ENCODE measurements around the gene PRR22.

The PRR22 gene

DNA sequence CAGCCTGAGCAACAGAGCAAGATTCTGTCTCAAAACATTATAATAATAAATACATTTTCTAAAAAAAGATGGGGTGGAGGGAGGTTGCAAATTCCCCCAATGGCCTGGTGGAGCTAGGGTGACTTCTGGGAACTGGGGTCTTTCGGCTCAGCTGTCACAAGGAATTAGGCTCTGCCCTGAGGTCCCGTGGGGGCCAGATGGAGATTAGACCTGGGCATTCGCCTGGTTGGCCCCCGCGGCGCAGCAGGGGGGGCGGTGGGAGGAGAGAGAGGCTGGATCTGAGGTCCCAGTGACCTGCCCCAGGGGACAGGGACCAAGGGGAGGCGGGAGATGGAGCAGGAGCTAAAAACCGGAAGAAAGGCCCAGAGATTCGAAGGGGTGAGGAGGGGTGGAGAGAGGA is 40.2 kb upstream of the PRR22 start:
- DNase-seq (ENCODE audit: low read depth, low spot score) = no peak
- TF ChIP-seq, protein P1, sequence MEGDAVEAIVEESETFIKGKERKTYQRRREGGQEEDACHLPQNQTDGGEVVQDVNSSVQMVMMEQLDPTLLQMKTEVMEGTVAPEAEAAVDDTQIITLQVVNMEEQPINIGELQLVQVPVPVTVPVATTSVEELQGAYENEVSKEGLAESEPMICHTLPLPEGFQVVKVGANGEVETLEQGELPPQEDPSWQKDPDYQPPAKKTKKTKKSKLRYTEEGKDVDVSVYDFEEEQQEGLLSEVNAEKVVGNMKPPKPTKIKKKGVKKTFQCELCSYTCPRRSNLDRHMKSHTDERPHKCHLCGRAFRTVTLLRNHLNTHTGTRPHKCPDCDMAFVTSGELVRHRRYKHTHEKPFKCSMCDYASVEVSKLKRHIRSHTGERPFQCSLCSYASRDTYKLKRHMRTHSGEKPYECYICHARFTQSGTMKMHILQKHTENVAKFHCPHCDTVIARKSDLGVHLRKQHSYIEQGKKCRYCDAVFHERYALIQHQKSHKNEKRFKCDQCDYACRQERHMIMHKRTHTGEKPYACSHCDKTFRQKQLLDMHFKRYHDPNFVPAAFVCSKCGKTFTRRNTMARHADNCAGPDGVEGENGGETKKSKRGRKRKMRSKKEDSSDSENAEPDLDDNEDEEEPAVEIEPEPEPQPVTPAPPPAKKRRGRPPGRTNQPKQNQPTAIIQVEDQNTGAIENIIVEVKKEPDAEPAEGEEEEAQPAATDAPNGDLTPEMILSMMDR (IDR thresholded peaks at IDR 0.05; ENCODE audit: insufficient read depth, low read length, missing control alignments) = no peak
- no peak overlapping the region for H3K4me3 ChIP-seq (ENCODE audit: low read depth, low read length)
- ChIA-PET CTCF (interaction anchor here (1.0 to 1.1 kb wide), 2 partner anchors 21 to 50 kb away, joined by 4 to 5 read pairs; no protein-coding TSS in a partner anchor), POLR2A (no interaction called here)

DNA sequence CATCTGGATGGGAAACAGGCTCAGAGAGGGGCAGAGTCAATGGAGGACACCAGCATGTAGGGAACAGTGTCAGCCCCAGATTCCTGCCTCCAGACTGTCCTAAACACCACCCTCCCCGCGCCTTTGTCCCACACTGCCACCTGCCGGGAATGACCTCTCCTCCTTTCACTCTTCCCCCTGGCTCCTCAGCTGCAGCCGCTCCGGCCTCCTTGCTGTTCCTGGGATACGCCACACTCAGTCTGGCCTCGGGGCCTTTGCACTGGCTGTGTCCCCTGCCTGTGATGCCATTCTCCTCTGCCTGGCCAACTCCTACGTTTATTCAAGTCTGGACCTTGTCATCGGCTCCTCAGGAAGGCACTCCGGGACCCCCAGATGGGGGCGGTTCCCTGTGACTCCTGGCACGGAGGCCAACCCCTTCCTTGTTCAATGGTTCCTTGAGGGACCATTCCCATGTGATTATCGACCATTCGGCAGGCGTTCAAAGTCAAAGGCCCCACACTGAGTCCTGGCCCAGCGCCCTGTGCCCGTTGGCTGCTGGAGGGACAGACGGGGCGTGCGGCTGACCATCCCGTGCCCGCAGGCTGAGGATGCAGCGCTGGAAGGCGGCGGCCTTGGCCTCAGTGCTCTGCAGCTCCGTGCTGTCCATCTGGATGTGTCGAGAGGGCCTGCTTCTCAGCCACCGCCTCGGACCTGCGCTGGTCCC is 39.2 kb upstream of the PRR22 start:
- ChIA-PET CTCF (interaction anchor here (0.8 to 5.2 kb wide), 5 partner anchors 13 to 67 kb away, joined by 3 to 20 read pairs (median 5); no protein-coding TSS in a partner anchor), POLR2A (no interaction called here)
- no peak for DNase-seq (ENCODE audit: low read depth, low spot score)
- H3K4me3 ChIP-seq (ENCODE audit: low read depth, low read length) = no peak overlapping the region
- TF ChIP-seq, protein P1 (IDR thresholded peaks at IDR 0.05; ENCODE audit: insufficient read depth, low read length, missing control alignments) = no peak

DNA sequence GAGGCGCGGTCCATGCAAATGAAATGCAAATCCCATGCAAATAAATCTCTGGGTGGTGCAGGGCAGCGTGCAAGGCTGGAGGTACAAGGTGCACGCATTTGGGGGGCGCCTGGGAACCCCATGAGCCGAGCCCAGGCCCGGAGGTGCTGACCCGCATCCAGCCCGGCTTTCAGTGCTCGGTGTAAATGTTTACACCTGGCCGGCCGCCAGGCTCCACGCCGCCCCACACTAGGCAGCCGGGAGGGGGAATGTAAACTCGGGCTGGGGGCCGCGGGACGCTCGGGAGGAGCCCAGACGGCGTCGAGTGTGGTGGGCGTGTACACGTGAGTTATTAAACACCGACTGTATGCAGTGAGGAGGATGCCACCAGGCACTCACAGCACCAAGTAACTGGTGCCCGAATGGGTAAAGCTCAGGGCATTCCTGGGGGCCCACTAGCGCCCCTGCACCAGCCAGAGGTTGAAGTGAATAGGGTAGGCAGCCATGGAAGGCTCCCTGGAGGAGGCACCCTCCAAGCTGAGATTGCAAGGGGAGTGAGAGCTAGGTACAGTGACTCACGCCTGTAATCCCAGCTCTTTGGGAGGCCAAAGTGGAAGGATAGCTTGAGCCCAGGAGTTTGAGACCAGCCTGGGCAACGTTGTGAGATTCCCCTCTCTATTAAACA is 37.8 kb upstream of the PRR22 start:
- H3K4me3 ChIP-seq (ENCODE audit: low read depth, low read length) = no peak overlapping the region
- CTCF ChIA-PET = interaction anchor here (1.4 to 5.2 kb wide), 3 partner anchors 10 to 18 kb away, joined by 4 to 20 read pairs (median 5); no protein-coding TSS in a partner anchor
- POLR2A ChIA-PET = no interaction called here
- no peak for DNase-seq (ENCODE audit: low read depth, low spot score)
- TF ChIP-seq, protein P1 (IDR thresholded peaks at IDR 0.05; ENCODE audit: insufficient read depth, low read length, missing control alignments) = no peak

DNA sequence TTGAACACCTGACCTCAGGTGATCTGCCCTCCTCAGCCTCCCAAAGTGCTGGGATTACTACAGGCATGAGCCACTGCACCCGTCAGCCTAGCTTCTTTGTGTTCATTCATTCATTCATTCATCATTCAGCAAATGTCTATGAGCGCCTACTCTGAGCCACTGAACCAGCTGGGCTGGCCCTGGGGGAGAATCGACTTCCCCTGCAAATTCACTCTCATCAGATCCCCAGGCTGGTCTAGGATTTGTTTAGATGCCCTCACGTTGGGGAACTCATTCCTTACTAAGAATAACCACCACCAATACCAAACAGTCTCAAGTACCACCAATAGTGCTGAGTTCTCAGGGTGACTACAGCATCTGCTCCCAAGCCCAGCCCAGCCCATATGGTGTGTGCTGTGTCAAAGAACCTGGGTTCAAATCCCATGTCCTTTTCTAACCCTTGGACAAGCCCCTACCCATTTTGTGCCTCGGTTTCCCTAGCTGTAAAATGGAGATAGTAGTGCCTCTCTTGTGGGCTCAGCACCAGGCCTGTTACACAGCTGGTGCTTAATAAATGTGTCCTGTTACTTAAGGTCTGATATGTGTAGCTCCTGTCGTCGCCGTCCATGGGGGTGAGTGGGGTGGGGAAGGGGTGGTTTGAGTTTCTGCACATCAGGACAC is 37.1 kb upstream of the PRR22 start:
- TF ChIP-seq, protein P1 (IDR thresholded peaks at IDR 0.05; ENCODE audit: insufficient read depth, low read length, missing control alignments) = no peak
- ChIA-PET POLR2A (no interaction called here), CTCF (interaction anchor here (1.4 to 5.2 kb wide), 2 partner anchors 9 to 18 kb away, joined by 4 to 20 read pairs; no protein-coding TSS in a partner anchor)
- no peak for DNase-seq (ENCODE audit: low read depth, low spot score)
- H3K4me3 ChIP-seq (ENCODE audit: low read depth, low read length) = no peak overlapping the region

GRCh38 chr19:5820785-5821184 is 36.2 kb upstream of the PRR22 start:
- DNase-seq (ENCODE audit: low read depth, low spot score) = no peak
- ChIA-PET CTCF (interaction anchor here (1.4 to 5.2 kb wide), 2 partner anchors 8 to 17 kb away, joined by 4 to 20 read pairs; no protein-coding TSS in a partner anchor), POLR2A (interaction anchor here (0.8 kb wide), 1 partner anchor 8 kb away, joined by 3 read pairs; no protein-coding TSS in a partner anchor)
- H3K4me3 ChIP-seq (ENCODE audit: low read depth, low read length) = no peak overlapping the region
- TF ChIP-seq, protein P1 (IDR thresholded peaks at IDR 0.05; ENCODE audit: insufficient read depth, low read length, missing control alignments) = no peak

- ChIA-PET POLR2A (no interaction called here), CTCF (interaction anchor here (5.2 kb wide), 1 partner anchor 15 kb away, joined by 20 read pairs; no protein-coding TSS in a partner anchor)
- TF ChIP-seq, protein P1 (IDR thresholded peaks at IDR 0.05; ENCODE audit: insufficient read depth, low read length, missing control alignments) = no peak
- no peak overlapping the region for H3K4me3 ChIP-seq (ENCODE audit: low read depth, low read length)
- DNase-seq (ENCODE audit: low read depth, low spot score) = no peak
Observed at GRCh38 chr19:5818594-5818993, 34.0 kb upstream of the PRR22 start.

Data from AG04449 (cell line).